Peyer's patch (tissue), 4 donors: ENCODE results near the gene SEC24B.

Experiments
- CTCF ChIP-seq, 6 experiments: fragments of 450-650 bp in 4 of 6; fragments of 200-600 bp in 2 of 6; sonication (generic) in 1 of 6; IDR thresholded peaks; one replicate each; pipeline ENCODE4 v1.5.1; 2017 to 2019; ENCODE audit warnings: antibody characterized with exemption in 6 of 6, mild to moderate bottlenecking in 3 of 6, moderate library complexity in 1 of 6
- POLR2A ChIP-seq, 2 donors: fragments of 450-650 bp; IDR thresholded peaks; one replicate each; pipeline ENCODE4 v1.5.1; 2017; ENCODE audit warnings: antibody characterized with exemption in 2 of 2, mild to moderate bottlenecking in 2 of 2, moderate library complexity in 2 of 2

GRCh38 chr4:109589119-109589518 lies 155.5 kb downstream of the SEC24B start:
- no peak for TF ChIP-seq POLR2A (IDR thresholded peaks at IDR 0.05)
- no peak for TF ChIP-seq CTCF (IDR thresholded peaks at IDR 0.05)
